HCT116 (cell line): ENCODE data around the gene TNFRSF21. TPM values are rescaled to one million over a fixed set of nuclear protein-coding genes. Genes with fewer than 3 reads are reported as not detected.

ENCODE experiments used
- ATAC-seq: fragments of 200-7000 bp; cut with Tn5 transposase; 2 replicates; pipeline ENCODE4 v1.9.1; 2020; ENCODE audit warnings: mild to moderate bottlenecking, moderate library complexity
- BruUV-seq: library from RNA; stranded (reverse); fragments of 400-500 nt; replicated peaks from 2 replicates; lab custom pipeline; 2021; lab: Mats Ljungman, UMichigan
- CTCF ChIA-PET: fragments of 300-600 bp; sonication (Branson Sonifier 250); formaldehyde crosslinking; loops from one replicate; lab custom pipeline; 2021; ENCODE audit warnings: antibody characterized with exemption; lab: Charles Lee
- POLR2A ChIA-PET: fragments of 300-600, 350-600 bp; sonication (Branson Sonifier 250); formaldehyde crosslinking; loops from one replicate; lab custom pipeline; 2021; ENCODE audit warnings: antibody characterized with exemption; lab: Charles Lee
- RAD21 ChIA-PET, 2 experiments: fragments of 300-600 bp; sonication (Branson Sonifier 250); formaldehyde crosslinking; loops; one replicate each; lab custom pipeline; 2023; ENCODE audit warnings: low total read pairs in 2 of 2; ENCODE audit not compliant: uncharacterized antibody in 2 of 2, unreplicated experiment in 2 of 2, low non-redundant PET in 1 of 2; lab: Charles Lee
- DNase-seq: peaks from one replicate; pipeline ENCODE4 v3.0.0-alpha.2; 2010; ENCODE audit warnings: low read depth, low spot score
- H2AFZ ChIP-seq: fragments of 200-600 bp; shearing (Covaris generic), sonication (generic); 2 replicates; pipeline ENCODE4 v1.6.1; 2017; ENCODE audit warnings: low read depth, mixed run types, mixed read lengths, antibody characterized with exemption, low read length; ENCODE audit not compliant: poor library complexity, severe bottlenecking
- H3K27ac ChIP-seq: 2 replicates; pipeline ENCODE4 v1.5.1; 2012; ENCODE audit warnings: low read depth, low read length
- H3K27me3 ChIP-seq: fragments of 200-600 bp; sonication (generic); 2 replicates; pipeline ENCODE4 v1.6.1; 2016; ENCODE audit warnings: mixed run types, low read length, mixed read lengths; ENCODE audit not compliant: insufficient read depth
- H3K36me3 ChIP-seq, 2 experiments: fragments of 200-500 bp in 1 of 2; fragments of 200-600 bp in 1 of 2; sonication (Bioruptor generic) in 1 of 2; sonication (generic) in 1 of 2; 2 replicates each; pipeline versions ENCODE4 v1.5.1 to v1.6.1; 2014 to 2016; ENCODE audit warnings: low read length in 2 of 2, inconsistent platforms in 1 of 2, mixed read lengths in 1 of 2, mixed run types in 1 of 2; ENCODE audit not compliant: insufficient read depth in 2 of 2, control insufficient read depth in 1 of 2
- H3K4me1 ChIP-seq, 2 experiments: fragments of 200-600 bp in 1 of 2; sonication (generic) in 1 of 2; 2 replicates each; pipeline versions ENCODE4 v1.5.1 to v1.6.1; 2012 to 2017; ENCODE audit warnings: low read length in 2 of 2, inconsistent platforms in 1 of 2, mild to moderate bottlenecking in 1 of 2, mixed read lengths in 1 of 2, mixed run types in 1 of 2, moderate library complexity in 1 of 2; ENCODE audit not compliant: insufficient read depth in 2 of 2, control insufficient read depth in 1 of 2
- H3K4me2 ChIP-seq: fragments of 200-600 bp; sonication (generic); 2 replicates; pipeline ENCODE4 v1.6.1; 2017; ENCODE audit warnings: mixed run types, low read length, mixed read lengths
- H3K4me3 ChIP-seq, 2 experiments: fragments of 200-600 bp in 1 of 2; sonication (generic) in 1 of 2; replicated peaks in 1 of 2; 2 replicates each; pipeline ENCODE4 v1.5.1; 2011 to 2016; ENCODE audit warnings: low read length in 2 of 2, control low read depth in 1 of 2, low read depth in 1 of 2, mild to moderate bottlenecking in 1 of 2, mixed read lengths in 1 of 2, mixed run types in 1 of 2
- H3K79me2 ChIP-seq: fragments of 200-600 bp; sonication (generic); 2 replicates; pipeline ENCODE4 v1.6.1; 2017; ENCODE audit warnings: mild to moderate bottlenecking, mixed run types, low read length, moderate library complexity, mixed read lengths; ENCODE audit not compliant: insufficient read depth
- H3K9ac ChIP-seq: fragments of 200-600 bp; sonication (generic); 2 replicates; pipeline ENCODE4 v1.6.1; 2016; ENCODE audit warnings: low read length, mixed read lengths
- H3K9me2 ChIP-seq: fragments of 200-600 bp; sonication (generic), shearing (Covaris generic); 2 replicates; pipeline ENCODE4 v1.6.1; 2017; ENCODE audit warnings: mixed run types, mild to moderate bottlenecking, moderate library complexity; ENCODE audit not compliant: insufficient read depth
- H3K9me3 ChIP-seq, 2 experiments: fragments of 200-500 bp in 1 of 2; fragments of 200-600 bp in 1 of 2; sonication (Bioruptor generic) in 1 of 2; sonication (generic) in 1 of 2; 2 replicates each; pipeline ENCODE4 v1.6.1; 2014 to 2017; ENCODE audit warnings: low read length in 2 of 2, mixed read lengths in 2 of 2, inconsistent platforms in 1 of 2, low read depth in 1 of 2, mild to moderate bottlenecking in 1 of 2, mixed run types in 1 of 2, moderate library complexity in 1 of 2; ENCODE audit not compliant: control insufficient read depth in 1 of 2, insufficient read depth in 1 of 2
- H4K20me1 ChIP-seq: fragments of 200-600 bp; sonication (generic), shearing (Covaris generic); 2 replicates; pipeline ENCODE4 v1.6.1; 2017; ENCODE audit warnings: mixed run types, mild to moderate bottlenecking, moderate library complexity; ENCODE audit not compliant: insufficient read depth
- CBX3 ChIP-seq: IDR thresholded peaks from 2 replicates; pipeline ENCODE4 v1.6.1; 2012; ENCODE audit warnings: low read depth
- CEBPB ChIP-seq: IDR thresholded peaks from 2 replicates; pipeline ENCODE4 v1.6.1; 2012; ENCODE audit warnings: low read depth
- EGR1 ChIP-seq: IDR thresholded peaks from 2 replicates; pipeline ENCODE4 v1.6.1; 2012; ENCODE audit warnings: low read depth
- ELF1 ChIP-seq: IDR thresholded peaks from 2 replicates; pipeline ENCODE4 v1.6.1; 2012; ENCODE audit warnings: low read depth, borderline replicate concordance
- EZH2 ChIP-seq: fragments of 200-600 bp; sonication (generic); IDR thresholded peaks from 2 replicates; pipeline ENCODE4 v1.6.1; 2017; ENCODE audit warnings: antibody characterized with exemption, mixed run types
- EZH2phosphoT487 ChIP-seq: fragments of 200-600 bp; IDR thresholded peaks from 2 replicates; pipeline ENCODE4 v1.6.1; 2018; ENCODE audit warnings: antibody characterized with exemption, borderline replicate concordance
- FOSL1 ChIP-seq: IDR thresholded peaks from 2 replicates; pipeline ENCODE4 v1.6.1; 2012; ENCODE audit warnings: low read depth
- JUND ChIP-seq: IDR thresholded peaks from 2 replicates; pipeline ENCODE4 v1.6.1; 2012
- POLR2A ChIP-seq: IDR thresholded peaks from 2 replicates; pipeline ENCODE4 v1.7.0; 2011; ENCODE audit warnings: borderline replicate concordance; ENCODE audit not compliant: insufficient read depth, insufficient read length; ENCODE audit errors: extremely low read depth
- POLR2AphosphoS5 ChIP-seq: IDR thresholded peaks from 2 replicates; pipeline ENCODE4 v1.6.1; 2011; ENCODE audit warnings: mild to moderate bottlenecking, low read depth, low read length, moderate library complexity
- RAD21 ChIP-seq: IDR thresholded peaks from 2 replicates; pipeline ENCODE4 v1.6.1; 2012; ENCODE audit warnings: low read depth, mild to moderate bottlenecking
- SRF ChIP-seq: IDR thresholded peaks from 2 replicates; pipeline ENCODE4 v1.6.1; 2012; ENCODE audit warnings: low read depth
- TCF7L2 ChIP-seq: IDR thresholded peaks from 2 replicates; pipeline ENCODE4 v1.7.0; 2011; ENCODE audit warnings: borderline replicate concordance, inconsistent platforms; ENCODE audit not compliant: insufficient read depth, insufficient read length; ENCODE audit errors: extremely low read depth
- YY1 ChIP-seq: IDR thresholded peaks from 2 replicates; pipeline ENCODE4 v1.6.1; 2011; ENCODE audit warnings: low read length, low read depth, moderate library complexity, mild to moderate bottlenecking; ENCODE audit not compliant: insufficient replicate concordance; ENCODE audit errors: extremely low read depth
- ZFX ChIP-seq: fragments of 450-650 bp; IDR thresholded peaks from 2 replicates; pipeline ENCODE4 v1.6.1; 2017
- ZNF274 ChIP-seq: fragments of 200-500 bp; sonication (Bioruptor generic); IDR thresholded peaks from 2 replicates; pipeline ENCODE4 v1.6.1; 2014; ENCODE audit warnings: mild to moderate bottlenecking, low read depth, low read length, inconsistent platforms
- intact Hi-C: fragments of 100-400 bp; cut with micrococcal nuclease; formaldehyde crosslinking; loops from 2 replicates; pipeline ENCODE4 v1.10.0; 2022
- total RNA-seq: library from RNA; stranded (reverse); gene quantifications from one replicate; pipeline ENCODE4 v1.2.1, GENCODE V29; 2021; ENCODE audit not compliant: unreplicated experiment
- TF ChIP-seq, protein P1 (sequence below): IDR thresholded peaks from 2 replicates; pipeline ENCODE4 v1.6.1; 2012
- TF ChIP-seq, protein P2 (sequence below): IDR thresholded peaks from 2 replicates; pipeline ENCODE4 v1.6.1; 2012; ENCODE audit warnings: low read depth
- TF ChIP-seq, protein P3 (sequence below), 3 experiments: fragments of 200-600 bp in 1 of 3; sonication (generic) in 1 of 3; IDR thresholded peaks in 2 of 3; conservative IDR thresholded peaks in 1 of 3; 2 replicates each; pipeline ENCODE4 v1.5.1; 2012 to 2017; ENCODE audit warnings: low read depth in 2 of 3, low read length in 2 of 3, antibody characterized with exemption in 1 of 3, borderline replicate concordance in 1 of 3, control low read depth in 1 of 3, mild to moderate bottlenecking in 1 of 3, mixed read lengths in 1 of 3, mixed run types in 1 of 3, moderate library complexity in 1 of 3; ENCODE audit not compliant: insufficient read depth in 1 of 3

TNFRSF21 gene
- total RNA-seq, 1 experiment from 2014 or later: 48.3 TPM

DNA sequence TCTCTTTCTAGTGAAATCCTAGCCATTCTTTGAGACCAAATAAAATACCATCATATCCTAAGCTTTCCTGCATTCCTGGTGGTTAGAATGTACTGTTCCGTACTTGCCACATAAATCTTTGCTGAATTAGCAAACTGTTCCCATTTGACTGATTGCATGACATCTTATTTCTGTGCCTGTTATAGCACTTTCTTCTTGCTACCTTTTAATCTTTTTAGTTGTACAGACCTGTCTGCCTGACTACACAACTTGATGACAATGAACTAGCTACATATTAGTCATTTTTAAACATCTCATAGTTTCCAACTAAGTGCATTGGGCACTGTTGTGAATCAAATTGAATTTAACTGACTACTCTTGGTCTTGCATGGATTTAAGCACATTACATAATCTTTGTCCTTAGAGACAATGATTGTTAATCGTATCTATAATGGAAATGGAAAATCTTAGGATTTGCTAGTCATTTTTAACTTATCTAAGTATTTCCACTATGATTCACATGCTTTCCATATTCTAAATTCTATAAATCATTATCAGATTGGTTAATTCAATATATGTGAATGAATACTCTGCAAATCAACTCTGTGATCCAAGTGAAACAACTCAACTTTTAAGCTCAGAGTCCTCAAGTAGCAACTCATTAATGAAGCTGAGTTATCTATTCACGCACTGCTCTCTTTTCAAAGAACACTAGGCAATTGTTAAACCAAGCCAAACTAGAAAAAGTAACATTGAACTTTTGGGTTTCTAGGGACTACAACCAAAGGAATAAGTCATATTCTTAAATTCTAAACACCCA, 109.0 kb downstream of the TNFRSF21 start:
- intact Hi-C loops: no loop called here
- Histone ChIP-seq H2AFZ (no peak overlapping the region), H3K4me2 (no peak overlapping the region), H3K36me3 (no peaks in the 10 kb centered on the region), H3K9me3 (no peaks in the 10 kb centered on the region)
- BruUV-seq: no TSS peak
- no peak for DNase-seq
- POLR2A ChIA-PET: no interaction called here
- TF ChIP-seq ZFX (no peak), POLR2AphosphoS5 (no peak), CEBPB (no peak), ELF1 (no peak), EGR1 (no peak), SRF (no peak), EZH2 (no peak), TCF7L2 (no peak), POLR2A (no peak), YY1 (no peak), EZH2phosphoT487 (no peak), CBX3 (no peak), RAD21 (no peak), FOSL1 (no peak), JUND (no peak), ZNF274 (no peak)
- TF ChIP-seq, protein P1, sequence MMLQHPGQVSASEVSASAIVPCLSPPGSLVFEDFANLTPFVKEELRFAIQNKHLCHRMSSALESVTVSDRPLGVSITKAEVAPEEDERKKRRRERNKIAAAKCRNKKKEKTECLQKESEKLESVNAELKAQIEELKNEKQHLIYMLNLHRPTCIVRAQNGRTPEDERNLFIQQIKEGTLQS: no peak
- TF ChIP-seq, protein P2, sequence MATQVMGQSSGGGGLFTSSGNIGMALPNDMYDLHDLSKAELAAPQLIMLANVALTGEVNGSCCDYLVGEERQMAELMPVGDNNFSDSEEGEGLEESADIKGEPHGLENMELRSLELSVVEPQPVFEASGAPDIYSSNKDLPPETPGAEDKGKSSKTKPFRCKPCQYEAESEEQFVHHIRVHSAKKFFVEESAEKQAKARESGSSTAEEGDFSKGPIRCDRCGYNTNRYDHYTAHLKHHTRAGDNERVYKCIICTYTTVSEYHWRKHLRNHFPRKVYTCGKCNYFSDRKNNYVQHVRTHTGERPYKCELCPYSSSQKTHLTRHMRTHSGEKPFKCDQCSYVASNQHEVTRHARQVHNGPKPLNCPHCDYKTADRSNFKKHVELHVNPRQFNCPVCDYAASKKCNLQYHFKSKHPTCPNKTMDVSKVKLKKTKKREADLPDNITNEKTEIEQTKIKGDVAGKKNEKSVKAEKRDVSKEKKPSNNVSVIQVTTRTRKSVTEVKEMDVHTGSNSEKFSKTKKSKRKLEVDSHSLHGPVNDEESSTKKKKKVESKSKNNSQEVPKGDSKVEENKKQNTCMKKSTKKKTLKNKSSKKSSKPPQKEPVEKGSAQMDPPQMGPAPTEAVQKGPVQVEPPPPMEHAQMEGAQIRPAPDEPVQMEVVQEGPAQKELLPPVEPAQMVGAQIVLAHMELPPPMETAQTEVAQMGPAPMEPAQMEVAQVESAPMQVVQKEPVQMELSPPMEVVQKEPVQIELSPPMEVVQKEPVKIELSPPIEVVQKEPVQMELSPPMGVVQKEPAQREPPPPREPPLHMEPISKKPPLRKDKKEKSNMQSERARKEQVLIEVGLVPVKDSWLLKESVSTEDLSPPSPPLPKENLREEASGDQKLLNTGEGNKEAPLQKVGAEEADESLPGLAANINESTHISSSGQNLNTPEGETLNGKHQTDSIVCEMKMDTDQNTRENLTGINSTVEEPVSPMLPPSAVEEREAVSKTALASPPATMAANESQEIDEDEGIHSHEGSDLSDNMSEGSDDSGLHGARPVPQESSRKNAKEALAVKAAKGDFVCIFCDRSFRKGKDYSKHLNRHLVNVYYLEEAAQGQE: no peak
- TF ChIP-seq, protein P3, sequence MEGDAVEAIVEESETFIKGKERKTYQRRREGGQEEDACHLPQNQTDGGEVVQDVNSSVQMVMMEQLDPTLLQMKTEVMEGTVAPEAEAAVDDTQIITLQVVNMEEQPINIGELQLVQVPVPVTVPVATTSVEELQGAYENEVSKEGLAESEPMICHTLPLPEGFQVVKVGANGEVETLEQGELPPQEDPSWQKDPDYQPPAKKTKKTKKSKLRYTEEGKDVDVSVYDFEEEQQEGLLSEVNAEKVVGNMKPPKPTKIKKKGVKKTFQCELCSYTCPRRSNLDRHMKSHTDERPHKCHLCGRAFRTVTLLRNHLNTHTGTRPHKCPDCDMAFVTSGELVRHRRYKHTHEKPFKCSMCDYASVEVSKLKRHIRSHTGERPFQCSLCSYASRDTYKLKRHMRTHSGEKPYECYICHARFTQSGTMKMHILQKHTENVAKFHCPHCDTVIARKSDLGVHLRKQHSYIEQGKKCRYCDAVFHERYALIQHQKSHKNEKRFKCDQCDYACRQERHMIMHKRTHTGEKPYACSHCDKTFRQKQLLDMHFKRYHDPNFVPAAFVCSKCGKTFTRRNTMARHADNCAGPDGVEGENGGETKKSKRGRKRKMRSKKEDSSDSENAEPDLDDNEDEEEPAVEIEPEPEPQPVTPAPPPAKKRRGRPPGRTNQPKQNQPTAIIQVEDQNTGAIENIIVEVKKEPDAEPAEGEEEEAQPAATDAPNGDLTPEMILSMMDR (IDR thresholded peaks at IDR 0.05 in 2 of 3, conservative IDR thresholded peaks at IDR 0.05 in 1 of 3; ENCODE audit: borderline replicate concordance in 1 of 3, insufficient read depth in 1 of 3, low read depth in 2 of 3, low read length in 2 of 3): no peak
- TF ChIP-seq, all 23 proteins: peak for 0
- ATAC-seq: no peak
- no peak overlapping the region for H3K27ac ChIP-seq
- H3K79me2 ChIP-seq: no peaks in the 10 kb centered on the region
- ChIA-PET CTCF (no interaction called here), RAD21 (no interaction called here)
- no peaks in the 10 kb centered on the region for H3K4me1 ChIP-seq
- no peaks in the 10 kb centered on the region for H4K20me1 ChIP-seq
- H3K9ac ChIP-seq: no peak overlapping the region
- no peak overlapping the region for H3K4me3 ChIP-seq
- no peaks in the 10 kb centered on the region for H3K27me3 ChIP-seq
- H3K9me2 ChIP-seq: no peaks in the 10 kb centered on the region
